H1 (cell line): ENCODE results near the gene SWI5.

Experiments used
- CHD2 ChIP-seq: IDR thresholded peaks from 2 replicates; pipeline ENCODE4 v1.6.1; 2012; ENCODE audit warnings: low read length, improper control_type of control experiment
- EZH2 ChIP-seq: fragments of 200-600 bp; sonication (generic); IDR thresholded peaks from 2 replicates; pipeline ENCODE4 v1.7.1; 2012; ENCODE audit warnings: low read depth, mild to moderate bottlenecking, moderate library complexity, low read length, inconsistent platforms; ENCODE audit not compliant: severe bottlenecking
- POLR2A ChIP-seq, 2 experiments: IDR thresholded peaks; 1 replicate in 1 of 2; 2 replicates in 1 of 2; pipeline ENCODE4 v1.6.1; 2011; ENCODE audit warnings: low read depth in 2 of 2, low read length in 2 of 2, mild to moderate bottlenecking in 2 of 2; ENCODE audit errors: control extremely low read depth in 1 of 2
- SIN3A ChIP-seq, 2 experiments: IDR thresholded peaks in 1 of 2; conservative IDR thresholded peaks in 1 of 2; 2 replicates each; pipeline ENCODE4 v1.6.1; 2011 to 2012; ENCODE audit warnings: low read length in 2 of 2, improper control_type of control experiment in 1 of 2, low read depth in 1 of 2, mild to moderate bottlenecking in 1 of 2
- TF ChIP-seq, protein P1 (sequence below), 3 experiments: IDR thresholded peaks; 1 replicate in 2 of 3; 2 replicates in 1 of 3; pipeline versions ENCODE4 v1.5.1 to v1.6.1; 2011; ENCODE audit warnings: low read length in 3 of 3, mild to moderate bottlenecking in 3 of 3, inconsistent platforms in 2 of 3, low read depth in 1 of 3, moderate library complexity in 1 of 3; ENCODE audit not compliant: insufficient read depth in 1 of 3; ENCODE audit errors: control extremely low read depth in 1 of 3

DNA sequence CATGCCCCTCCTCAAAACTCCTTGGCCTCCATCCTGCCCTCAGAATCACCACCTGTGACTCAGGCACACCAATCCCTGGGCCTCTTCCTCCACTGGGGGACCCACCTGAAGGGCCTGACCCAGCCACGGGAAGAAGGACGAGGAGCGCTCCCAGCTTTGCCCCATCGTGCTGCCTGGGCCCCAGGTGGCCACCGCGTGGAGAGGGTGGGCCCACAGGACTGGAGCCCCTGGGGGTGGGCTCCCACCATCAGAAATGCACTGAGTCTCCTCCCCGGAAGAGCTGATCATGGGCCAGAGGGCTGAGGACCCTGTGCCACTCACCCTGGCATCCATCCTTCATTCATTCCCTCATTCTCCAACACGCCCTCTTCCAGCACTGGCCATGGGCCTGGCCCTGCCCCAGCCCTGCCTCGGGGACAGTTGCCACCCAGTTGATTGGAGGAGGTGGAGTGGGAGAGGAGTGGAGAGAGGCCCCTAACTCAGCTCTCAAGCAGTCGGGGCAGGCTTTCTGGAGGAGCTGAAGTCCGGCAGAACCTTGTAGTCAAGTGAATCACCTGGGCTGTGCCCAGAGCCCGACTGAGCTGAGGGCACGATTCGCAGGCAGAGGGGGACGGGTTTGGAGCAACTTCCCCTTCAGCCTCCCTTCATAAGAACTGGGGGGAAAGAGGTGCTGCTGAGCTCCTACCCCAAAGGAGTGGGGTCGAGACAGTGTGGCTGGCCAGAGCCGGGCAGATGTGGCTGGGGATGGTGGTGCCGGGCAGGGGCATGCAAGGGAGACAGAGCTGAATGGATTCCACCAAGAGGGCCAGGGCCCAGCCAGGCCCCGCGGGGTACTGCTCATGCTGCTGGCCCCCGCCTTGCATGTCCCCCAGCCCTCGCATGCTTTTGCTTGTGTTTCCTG, 43.3 kb upstream of the SWI5 start:
- TF ChIP-seq SIN3A (conservative IDR thresholded peaks at IDR 0.05 in 1 of 2, IDR thresholded peaks at IDR 0.05 in 1 of 2; ENCODE audit: low read depth in 1 of 2, low read length in 2 of 2) (no peak), CHD2 (no peak), EZH2 (no peak), POLR2A (IDR thresholded peaks at IDR 0.05; ENCODE audit: control extremely low read depth in 1 of 2, low read depth in 2 of 2, low read length in 2 of 2) (no peak)
- TF ChIP-seq, protein P1, sequence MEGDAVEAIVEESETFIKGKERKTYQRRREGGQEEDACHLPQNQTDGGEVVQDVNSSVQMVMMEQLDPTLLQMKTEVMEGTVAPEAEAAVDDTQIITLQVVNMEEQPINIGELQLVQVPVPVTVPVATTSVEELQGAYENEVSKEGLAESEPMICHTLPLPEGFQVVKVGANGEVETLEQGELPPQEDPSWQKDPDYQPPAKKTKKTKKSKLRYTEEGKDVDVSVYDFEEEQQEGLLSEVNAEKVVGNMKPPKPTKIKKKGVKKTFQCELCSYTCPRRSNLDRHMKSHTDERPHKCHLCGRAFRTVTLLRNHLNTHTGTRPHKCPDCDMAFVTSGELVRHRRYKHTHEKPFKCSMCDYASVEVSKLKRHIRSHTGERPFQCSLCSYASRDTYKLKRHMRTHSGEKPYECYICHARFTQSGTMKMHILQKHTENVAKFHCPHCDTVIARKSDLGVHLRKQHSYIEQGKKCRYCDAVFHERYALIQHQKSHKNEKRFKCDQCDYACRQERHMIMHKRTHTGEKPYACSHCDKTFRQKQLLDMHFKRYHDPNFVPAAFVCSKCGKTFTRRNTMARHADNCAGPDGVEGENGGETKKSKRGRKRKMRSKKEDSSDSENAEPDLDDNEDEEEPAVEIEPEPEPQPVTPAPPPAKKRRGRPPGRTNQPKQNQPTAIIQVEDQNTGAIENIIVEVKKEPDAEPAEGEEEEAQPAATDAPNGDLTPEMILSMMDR (IDR thresholded peaks at IDR 0.05; ENCODE audit: control extremely low read depth in 1 of 3, insufficient read depth in 1 of 3, low read depth in 1 of 3, low read length in 3 of 3): no peak
